ENCODE results near the gene AQP3. TPM values are rescaled to one million over a fixed set of nuclear protein-coding genes. Genes with fewer than 3 reads are reported as not detected.

Gene AQP3
- total and polyA plus RNA-seq, 9 of the 15 experiments (the other 6 are each of a cell fraction or from before 2014, with no cell fraction given): 4.2 to 31.5 (median 17.6) TPM

GRCh38 chr9:33480976-33481375, 33.6 kb upstream of the AQP3 start:
- Histone ChIP-seq H3K79me2 (ENCODE audit: control insufficient read depth, insufficient read depth, low read length) (no peaks in the 10 kb centered on the region), H3K27me3 (ENCODE audit: control insufficient read depth in 2 of 2, insufficient read depth in 2 of 2, low read length in 2 of 2) (no peaks in the 10 kb centered on the region), H4K20me1 (replicated peaks; ENCODE audit: control insufficient read depth, insufficient read depth, low read length) (no peaks in the 10 kb centered on the region), H3K4me1 (replicated peaks in 1 of 2; ENCODE audit: control insufficient read depth in 2 of 2, insufficient read depth in 2 of 2, low read length in 2 of 2) (no peaks in the 10 kb centered on the region; a peak in 1 of 5 replicates), H3K36me3 (ENCODE audit: control insufficient read depth, insufficient read depth, low read length) (no peaks in the 10 kb centered on the region), H3K4me3 (no peak overlapping the region), H3K9me3 (replicated peaks; ENCODE audit: control insufficient read depth, insufficient read depth, low read depth, low read length) (no peaks in the 10 kb centered on the region), H2AFZ (ENCODE audit: low read depth, low read length) (no peak overlapping the region), H3K27ac (ENCODE audit: extremely low read depth, low read depth, low read length) (no peak overlapping the region), H3K9ac (ENCODE audit: insufficient read depth in 1 of 2, low read depth in 2 of 2, low read length in 2 of 2) (no peak overlapping the region), H3K9me1 (ENCODE audit: control insufficient read depth, insufficient read depth, low read length) (no peaks in the 10 kb centered on the region), H3K4me2 (ENCODE audit: insufficient read depth, low read length) (no peak overlapping the region)
- TF ChIP-seq ZNF121 (CRISPR knock-in tag; conservative IDR thresholded peaks at IDR 0.05) (peak; percentile 45), ZNF511 (CRISPR knock-in tag; IDR thresholded peaks at IDR 0.05) (no peak), GTF2E2 (tag; IDR thresholded peaks at IDR 0.05) (no peak), FOXJ2 (tag; IDR thresholded peaks at IDR 0.05) (no peak)
- ChIA-PET CTCF (ENCODE audit: low intra/inter-chr PET ratio) (no interaction called here), POLR2A (no interaction called here)
- DNase-seq (ENCODE audit: extremely low read depth in 1 of 4, low spot score in 3 of 4) (no peak), ATAC-seq (no peak), FAIRE-seq (no peak)
- WGBS (ENCODE audit: insufficient coverage, low coverage, missing lambda C conversion rate): 87% methylated on average over 6 of the region's 6 CpGs
- BruUV-seq (replicated peaks): no TSS peak
- intact Hi-C loops (cut with micrococcal nuclease): no loop called here
- in situ Hi-C loops (cut with MboI): no loop called here

- ATAC-seq (no peak), FAIRE-seq (no peak), DNase-seq (ENCODE audit: extremely low read depth in 1 of 4, low spot score in 3 of 4) (no peak)
- ChIA-PET CTCF (ENCODE audit: low intra/inter-chr PET ratio) (no interaction called here), POLR2A (interaction anchor here (0.6 kb wide), 1 partner anchor 232 kb away, joined by 3 read pairs; no protein-coding TSS in a partner anchor)
- TF ChIP-seq BMI1 (IDR thresholded peaks at IDR 0.05; ENCODE audit: low read length) (no peak), ZFP1 (CRISPR knock-in tag; IDR thresholded peaks at IDR 0.05) (no peak), ZNF24 (IDR thresholded peaks at IDR 0.05) (peak; percentile 65; the same call in 1 of the 2 replicates), ZNF3 (CRISPR knock-in tag; IDR thresholded peaks at IDR 0.05) (no peak), BRF1 (IDR thresholded peaks at IDR 0.05; ENCODE audit: borderline replicate concordance, extremely low read depth, insufficient read length) (no peak)
- H3K4me3 ChIP-seq: no peak overlapping the region
- H3K27ac ChIP-seq (ENCODE audit: extremely low read depth, low read depth, low read length): no peak overlapping the region
- H3K4me1 ChIP-seq (replicated peaks in 1 of 2; ENCODE audit: control insufficient read depth in 2 of 2, insufficient read depth in 2 of 2, low read length in 2 of 2): no peaks in the 10 kb centered on the region; a peak in 1 of 5 replicates
- H3K4me2 ChIP-seq (ENCODE audit: insufficient read depth, low read length): no peak overlapping the region
- no peak overlapping the region for H2AFZ ChIP-seq (ENCODE audit: low read depth, low read length)
- WGBS (ENCODE audit: insufficient coverage, low coverage, missing lambda C conversion rate): 73% methylated on average over 2 of the region's 2 CpGs
- no peaks in the 10 kb centered on the region for H3K36me3 ChIP-seq (ENCODE audit: control insufficient read depth, insufficient read depth, low read length)
- no peaks in the 10 kb centered on the region for H3K79me2 ChIP-seq (ENCODE audit: control insufficient read depth, insufficient read depth, low read length)
- BruUV-seq (replicated peaks): no TSS peak
- H4K20me1 ChIP-seq (replicated peaks; ENCODE audit: control insufficient read depth, insufficient read depth, low read length): no peaks in the 10 kb centered on the region
- in situ Hi-C loops (cut with MboI): no loop called here
- H3K27me3 ChIP-seq (ENCODE audit: control insufficient read depth in 2 of 2, insufficient read depth in 2 of 2, low read length in 2 of 2): no peaks in the 10 kb centered on the region
- H3K9me3 ChIP-seq (replicated peaks; ENCODE audit: control insufficient read depth, insufficient read depth, low read depth, low read length): no peaks in the 10 kb centered on the region
- intact Hi-C loops (cut with micrococcal nuclease): no loop called here
- H3K9me1 ChIP-seq (ENCODE audit: control insufficient read depth, insufficient read depth, low read length): no peaks in the 10 kb centered on the region
- no peak overlapping the region for H3K9ac ChIP-seq (ENCODE audit: insufficient read depth in 1 of 2, low read depth in 2 of 2, low read length in 2 of 2)
Measured at GRCh38 chr9:33480106-33480505, 32.7 kb upstream of the AQP3 start.

Measured in K562 (cell line).